Activated CD4-positive, alpha-beta T cell treated with anti-CD3 and anti-CD28 coated beads for 1 hour (primary cell): ENCODE data around the gene GALM.
"Not testable (repeated sequence)": the region's sequence is repeated elsewhere in the genome, so short reads cannot be mapped to it uniquely, and the experiment has no call there.

Experiments used
- DNase-seq: peaks from one replicate; pipeline ENCODE4 v3.0.0-alpha.2; 2020

The GALM gene

DNA sequence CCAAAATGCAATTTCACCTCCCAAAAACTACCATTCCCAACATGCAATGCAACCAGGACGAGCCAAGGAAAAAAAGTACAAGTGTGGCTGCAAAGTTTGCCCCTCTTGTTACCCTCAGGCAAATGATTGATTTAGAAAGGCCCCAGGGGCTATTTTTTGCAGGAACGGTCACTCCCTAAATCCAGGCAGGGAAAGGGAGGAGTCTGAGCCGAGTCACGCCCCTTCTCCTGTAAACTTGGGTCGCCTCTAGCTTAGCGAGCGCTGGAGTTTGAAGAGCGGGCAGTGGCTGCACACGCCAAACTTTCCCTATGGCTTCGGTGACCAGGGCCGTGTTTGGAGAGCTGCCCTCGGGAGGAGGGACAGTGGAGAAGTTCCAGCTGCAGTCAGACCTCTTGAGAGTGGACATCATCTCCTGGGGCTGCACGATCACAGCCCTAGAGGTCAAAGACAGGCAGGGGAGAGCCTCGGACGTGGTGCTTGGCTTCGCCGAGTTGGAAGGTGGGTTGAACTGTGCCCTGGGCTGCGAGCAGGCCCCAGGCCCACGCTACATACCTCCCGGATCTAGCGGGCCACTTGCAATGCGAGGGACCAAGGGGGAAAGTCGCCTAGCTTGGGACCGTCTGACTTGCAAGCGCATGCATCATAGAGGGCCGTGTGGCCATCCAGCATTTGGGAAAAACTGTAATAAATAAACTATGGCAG lies at the start of gene GALM:
Gene GALM, plus strand, starts transcription at position 261 of the 702 bp plus-strand sequence. Its CDS starts 48 bp downstream, at position 309.
- peak; percentile 30 for DNase-seq

DNA sequence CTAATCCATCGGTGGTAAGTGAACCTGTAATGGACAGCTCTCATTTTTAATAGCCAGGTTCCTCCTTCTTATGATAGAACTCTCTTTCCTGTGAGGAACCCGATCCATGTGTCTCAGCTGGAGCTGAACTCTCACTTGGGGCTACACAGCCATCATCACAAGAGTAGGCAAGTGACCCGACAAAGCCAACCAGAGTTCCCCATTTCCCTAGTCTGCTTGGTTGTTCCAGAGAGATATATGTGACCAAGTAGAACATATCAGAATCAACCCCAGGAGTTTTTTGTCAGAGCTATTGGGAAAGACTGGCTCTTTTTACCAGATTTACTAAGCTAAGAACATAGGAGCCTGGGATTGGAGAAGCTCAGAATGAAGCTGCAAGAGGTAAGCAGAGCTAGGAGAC lies 48.6 kb upstream of the GALM start:
- no peak for DNase-seq

DNA sequence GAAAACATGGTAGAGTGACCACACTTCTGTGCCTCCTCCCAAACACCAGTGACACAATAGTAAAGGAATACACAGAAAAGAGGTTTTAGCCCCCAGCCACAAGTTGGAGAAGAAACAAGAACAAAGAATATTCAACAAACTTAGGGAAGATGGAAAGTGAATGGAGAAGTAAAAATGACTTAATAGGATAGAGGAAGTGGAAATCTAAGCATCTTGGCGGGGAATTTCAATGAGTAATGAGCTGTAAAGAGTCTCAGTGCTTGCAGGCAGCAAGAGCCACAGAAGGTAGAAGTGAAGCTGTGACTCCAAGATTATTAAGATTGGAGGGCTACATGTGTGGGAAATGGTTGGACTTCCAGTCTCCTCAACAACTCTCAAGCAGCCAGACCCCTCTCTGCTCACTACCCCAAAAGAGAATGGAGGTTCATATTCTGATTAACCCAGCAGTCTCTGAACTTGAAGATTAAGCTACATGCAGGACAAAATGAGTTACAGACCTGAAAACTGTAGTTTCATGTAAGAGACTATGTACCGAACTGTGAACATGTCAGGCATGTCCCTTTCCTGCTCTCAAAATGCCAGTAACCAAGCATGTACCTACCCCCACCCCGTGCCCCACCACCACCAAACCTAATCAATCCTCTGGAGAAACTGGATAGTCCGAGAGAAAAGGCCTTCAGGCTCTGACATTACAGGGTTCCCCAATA lies 46.3 kb upstream of the GALM start:
- DNase-seq, result no peak

DNA sequence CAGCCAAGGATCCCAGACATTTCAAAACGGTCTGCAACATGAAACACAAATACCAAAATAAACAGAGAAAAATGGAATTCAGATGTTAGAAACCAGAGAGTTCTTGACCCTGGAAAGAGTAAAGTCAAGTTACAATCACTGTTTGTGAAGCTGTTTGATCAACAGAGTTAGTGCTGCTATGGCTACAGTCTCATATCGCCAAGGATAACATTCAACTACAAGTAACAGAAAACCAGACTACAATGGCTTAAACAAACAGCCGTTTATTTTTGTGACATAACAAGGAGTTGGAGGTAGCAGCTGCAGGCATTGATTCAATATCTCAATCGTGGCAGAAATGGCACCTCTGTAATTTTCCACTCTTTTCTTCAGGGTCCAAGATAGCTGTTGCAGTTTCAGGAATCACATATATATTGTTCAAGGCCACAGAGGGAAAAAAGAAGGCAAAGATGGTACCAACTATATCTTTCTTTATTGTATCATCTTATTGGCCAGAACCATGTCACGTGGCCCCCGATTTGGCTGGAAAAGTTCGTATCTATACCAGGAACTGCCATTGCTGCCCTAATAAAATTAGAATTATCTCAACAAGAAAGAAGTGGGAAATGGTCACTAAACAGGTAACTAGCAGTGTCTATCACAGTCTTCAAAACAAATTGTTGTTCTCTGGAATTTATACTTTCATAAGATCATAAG lies 45.5 kb upstream of the GALM start:
- no peak for DNase-seq

DNA sequence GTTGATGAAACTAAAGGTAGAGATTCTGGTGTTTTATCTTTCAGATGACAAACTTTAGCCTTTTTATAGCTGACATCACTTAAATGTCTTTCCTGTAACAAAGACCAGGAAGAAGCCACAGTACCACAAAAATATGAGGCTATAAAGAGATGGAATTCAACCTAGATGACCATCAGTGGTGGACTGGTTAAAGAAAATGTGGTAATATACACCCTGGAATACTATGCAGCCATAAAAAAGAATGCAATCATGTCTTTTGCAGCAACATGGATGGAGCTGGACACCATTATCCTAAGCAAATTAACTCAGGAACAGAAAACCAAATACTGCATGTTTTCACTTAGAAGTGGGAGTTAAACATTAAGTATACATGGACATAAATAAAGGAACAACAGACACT lies 44.9 kb upstream of the GALM start:
- DNase-seq, result no peak

DNA sequence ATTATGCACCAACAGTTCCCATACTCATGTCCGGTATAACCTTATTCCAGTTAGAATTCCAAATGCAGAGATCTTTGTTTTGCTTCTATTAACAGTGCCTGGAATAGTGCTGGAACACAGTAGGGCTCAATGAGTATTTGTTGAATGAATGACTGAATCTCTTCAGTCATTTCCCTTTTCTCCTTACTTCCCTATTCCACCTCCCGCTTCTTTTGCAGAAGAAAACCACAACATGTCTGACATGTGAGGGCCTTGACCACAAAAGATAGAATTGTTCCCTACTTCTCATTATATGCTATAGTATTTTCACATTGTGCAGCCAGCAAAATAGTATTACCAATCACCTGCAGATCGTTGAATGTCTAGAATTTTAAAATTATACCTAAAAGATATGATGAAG lies 43.7 kb upstream of the GALM start:
- DNase-seq, result no peak

DNA sequence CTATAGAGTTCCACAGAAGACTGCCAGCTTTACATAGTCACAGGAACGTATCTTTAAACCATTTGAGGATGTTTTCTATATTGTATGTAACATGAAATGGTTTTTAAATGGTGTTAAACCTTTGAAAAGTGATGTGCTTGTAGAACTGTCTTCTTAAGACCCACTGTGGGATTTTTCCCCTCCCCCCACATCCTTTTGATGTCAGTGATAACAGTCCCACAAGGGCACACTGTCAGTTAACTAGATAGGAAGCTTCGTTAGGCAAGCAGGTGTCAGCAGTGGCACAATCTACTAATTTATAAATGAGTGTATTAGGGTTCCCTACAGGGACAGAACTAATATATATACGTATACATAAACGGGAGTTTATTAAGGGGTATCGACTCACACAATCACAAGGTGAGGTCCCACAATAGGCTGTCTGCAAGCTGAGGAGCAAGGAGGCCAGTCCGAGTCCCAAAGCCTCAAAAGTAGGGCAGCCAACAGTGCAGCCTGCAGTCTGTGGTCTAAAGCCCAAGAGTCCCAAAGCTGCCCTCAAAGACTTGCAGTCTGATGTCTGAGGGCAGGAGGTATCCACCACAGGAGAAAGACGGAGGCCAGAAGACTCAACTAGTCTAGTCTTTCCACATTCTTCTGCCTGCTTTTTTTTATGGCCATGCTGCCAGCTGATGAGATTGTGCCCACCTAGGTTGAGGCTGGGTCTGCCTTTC lies 39.4 kb upstream of the GALM start:
- no peak for DNase-seq

DNA sequence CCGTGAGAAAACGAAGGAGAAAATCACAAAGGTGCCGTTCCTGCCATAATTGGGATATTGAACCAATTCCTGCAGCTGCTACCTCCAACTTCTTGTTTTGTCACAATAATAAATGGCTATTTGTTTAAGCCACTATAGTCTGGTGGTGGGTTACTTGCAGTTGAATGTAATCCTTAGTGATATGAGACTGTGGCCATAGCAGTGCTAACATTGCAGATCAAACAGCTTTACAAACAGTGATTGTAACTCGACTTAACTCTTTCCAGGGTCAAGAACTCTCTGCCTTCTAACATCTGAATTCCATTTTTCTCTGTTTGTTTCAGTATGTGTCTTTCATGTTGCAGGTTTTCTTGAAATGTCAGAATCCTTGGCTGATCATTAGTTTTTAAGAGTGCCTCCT lies 38.5 kb upstream of the GALM start:
- no peak for DNase-seq

DNA sequence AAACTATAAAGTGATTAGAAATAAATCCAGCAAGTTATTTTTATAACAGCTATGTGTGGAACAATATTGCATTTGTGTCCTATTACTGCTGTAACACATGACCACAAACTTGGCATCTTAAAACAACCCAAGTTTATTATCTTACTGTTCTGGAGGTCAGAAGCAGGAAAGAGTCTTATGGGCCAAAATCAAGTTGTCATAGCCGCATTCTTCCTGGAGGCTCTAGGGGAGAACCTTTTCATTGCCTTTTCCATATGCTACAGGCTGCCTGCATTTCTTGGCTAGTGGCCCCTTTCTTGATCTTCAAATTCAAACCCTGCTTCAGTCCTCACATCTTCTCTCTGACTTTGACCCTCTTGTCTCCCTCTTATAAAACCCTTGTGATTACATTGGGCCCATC lies 36.2 kb upstream of the GALM start:
- no peak for DNase-seq

DNA sequence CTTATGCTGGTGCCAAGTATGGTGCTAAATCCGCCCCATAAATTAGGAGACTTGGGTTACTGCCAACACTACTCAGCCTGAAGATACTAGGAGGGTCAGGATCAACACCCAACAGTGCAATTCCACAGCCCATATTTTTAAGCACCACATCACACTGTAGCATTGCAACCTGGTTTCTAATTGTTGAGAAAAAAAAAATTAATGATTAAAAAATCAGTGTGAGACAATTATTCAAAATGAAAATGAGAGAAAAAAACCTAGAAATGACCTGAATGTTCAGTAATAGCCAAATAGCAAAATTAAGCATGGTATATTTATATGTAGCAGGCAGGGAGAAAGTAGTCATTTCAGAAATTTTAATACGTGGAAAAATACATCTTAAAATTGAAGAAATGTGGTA lies 33.9 kb upstream of the GALM start:
- no peak for DNase-seq

DNA sequence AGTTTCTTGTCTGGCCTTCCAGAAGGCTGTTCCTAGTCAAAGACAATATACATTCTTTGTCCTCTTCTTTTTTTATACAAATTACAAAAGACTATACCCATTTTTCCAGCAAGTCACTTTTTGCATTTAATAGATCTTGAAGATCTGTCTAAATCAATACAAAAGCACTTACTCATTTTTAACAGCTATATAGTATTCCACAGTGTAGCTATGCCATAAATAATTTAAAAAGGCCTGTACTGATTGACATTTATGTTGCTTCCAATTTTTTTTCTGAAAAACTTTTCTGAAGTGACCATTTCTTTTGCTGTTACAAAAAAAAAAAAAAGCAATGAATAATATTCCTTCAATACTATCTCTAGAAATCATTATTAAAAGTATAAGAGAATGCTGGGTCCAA lies 32.9 kb upstream of the GALM start:
- no peak for DNase-seq

DNA sequence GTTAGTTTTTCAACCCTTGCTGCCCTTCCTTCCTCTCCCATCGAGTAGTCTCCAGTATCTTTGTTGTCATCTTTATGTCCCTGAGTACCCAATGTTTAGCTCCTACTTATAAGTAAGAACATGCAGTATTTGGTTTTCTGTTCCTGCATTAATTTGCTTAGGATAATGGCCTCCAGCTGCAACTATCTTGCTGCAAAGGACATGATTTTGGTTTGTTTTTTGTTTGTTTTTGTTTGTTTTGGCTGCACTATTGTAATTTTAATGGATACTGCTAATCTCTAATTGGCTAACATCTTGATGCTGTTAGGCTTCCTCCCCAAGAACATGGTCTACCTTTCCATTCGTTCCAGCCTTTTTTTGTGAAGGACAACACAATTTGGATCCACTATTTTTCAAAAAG lies 32.0 kb upstream of the GALM start:
- DNase-seq, result no peak

DNA sequence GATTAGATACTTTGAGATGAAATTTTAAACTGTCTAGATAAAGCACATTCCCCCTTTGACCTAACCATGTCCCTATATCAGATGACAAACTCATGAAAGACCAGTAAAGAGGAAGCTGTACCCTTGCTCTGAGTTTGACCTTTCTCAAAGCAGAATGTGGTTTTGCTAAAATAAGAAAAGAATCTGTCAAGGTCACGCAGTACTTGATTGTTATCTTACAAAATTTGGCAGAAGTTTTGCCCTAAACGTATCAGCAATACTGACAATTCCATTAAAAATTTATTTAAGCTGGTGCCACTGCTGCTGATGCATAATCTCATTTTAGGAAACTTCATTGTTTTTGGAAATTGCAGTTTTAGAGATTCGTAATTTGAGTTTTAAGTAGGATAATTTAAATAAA lies 31.2 kb upstream of the GALM start:
- no peak for DNase-seq

DNA sequence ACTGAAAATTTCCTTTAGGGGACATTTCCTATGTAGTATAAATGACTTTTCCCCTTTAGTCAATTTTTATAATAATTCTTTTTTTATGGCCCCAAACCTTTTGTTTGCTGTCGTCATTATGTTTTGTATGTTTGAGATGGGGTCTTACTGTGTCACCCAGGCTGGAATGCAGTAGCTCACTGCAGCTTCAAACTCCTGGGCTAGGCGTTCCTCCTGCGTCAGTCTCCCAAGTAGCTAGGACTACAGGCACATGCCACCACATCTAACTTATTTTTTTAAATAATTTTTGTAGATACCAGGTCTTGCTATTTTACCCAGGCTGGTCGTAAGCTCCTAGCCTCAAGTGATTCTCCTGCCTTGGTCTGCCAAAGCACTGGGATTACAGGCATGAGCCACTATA lies 30.8 kb upstream of the GALM start:
- DNase-seq, result no peak

DNA sequence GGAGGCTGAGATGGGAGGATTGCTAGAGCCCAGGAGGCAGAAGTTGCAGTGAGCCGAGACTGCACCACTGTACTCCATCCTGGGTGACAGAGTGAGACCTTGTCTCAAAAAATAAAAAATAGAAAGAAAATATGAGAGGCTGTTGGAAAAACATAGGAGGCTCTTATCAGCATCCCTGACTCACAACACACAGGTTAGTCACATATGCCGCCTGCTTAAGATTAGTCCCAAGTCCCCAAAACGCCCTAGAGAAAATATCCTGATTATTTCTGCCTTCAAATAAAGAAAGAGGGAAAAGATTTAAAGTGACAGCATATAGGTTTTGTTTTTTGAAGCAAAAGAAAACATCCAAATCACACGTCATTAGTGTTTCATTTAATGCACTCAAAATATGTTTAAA lies 29.8 kb upstream of the GALM start:
- no peak for DNase-seq

DNA sequence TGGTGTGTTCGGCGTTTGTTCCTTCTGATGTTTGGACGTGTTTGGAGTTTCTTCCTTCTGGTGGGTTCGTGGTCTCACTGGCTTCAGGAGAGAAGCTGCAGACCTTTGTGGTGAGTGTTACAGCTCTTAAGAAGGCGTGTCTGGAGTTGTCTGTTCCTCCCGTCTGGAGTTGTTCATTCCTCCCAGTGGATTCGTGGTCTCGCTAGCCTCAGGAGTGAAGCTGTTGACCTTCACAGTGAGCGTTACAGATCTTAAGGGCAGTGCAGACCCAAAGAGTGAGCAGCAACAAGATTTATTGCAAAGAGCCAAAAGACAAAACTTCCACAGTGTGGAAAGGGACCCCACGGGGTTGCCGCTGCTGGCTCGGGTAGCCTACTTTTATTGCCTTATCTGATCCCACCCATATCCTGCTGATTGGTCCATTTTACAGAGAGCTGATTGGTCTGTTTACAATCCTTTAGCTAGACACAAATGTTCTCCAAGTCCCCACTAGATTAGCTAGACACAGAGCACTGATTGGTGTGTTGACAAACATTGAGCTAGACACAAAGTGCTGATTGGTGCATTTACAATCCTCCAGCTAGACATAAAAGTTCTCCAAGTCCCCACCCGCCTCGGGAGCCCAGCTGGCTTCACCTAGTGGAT lies 23.4 kb upstream of the GALM start:
- DNase-seq, result not testable (repeated sequence)

DNA sequence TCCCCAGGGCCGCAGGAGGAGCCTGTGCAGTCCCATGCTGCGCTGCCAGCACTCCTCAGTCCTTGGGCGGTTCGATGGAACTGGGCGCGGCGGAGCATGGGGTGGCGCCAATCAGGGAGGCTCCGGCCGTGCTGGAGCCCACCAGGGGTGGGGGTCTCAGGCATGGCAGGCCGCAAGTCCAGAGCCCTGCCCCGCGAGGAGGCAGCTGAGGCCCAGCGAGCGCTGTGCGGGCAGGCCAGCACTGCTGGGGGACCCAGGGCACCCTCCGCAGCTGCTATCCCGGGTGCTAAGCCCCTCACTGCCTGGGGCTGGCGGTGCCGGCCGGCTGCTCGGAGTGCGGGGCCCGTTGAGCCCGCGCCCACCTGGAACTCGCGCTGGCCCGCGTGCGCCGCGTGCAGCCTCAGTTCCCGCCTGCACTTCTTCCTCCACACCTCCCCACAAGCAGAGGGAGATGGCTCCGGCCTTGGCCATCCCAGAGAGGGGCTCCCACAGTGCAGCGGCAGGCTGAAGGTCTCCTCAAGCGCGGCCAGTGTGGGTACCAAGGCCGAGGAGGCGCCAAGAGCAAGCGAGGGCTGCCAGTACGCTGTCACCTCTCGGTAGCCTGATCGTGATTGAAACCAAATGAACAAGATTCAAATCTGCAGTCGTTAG lies 22.8 kb upstream of the GALM start:
- no peak for DNase-seq

DNA sequence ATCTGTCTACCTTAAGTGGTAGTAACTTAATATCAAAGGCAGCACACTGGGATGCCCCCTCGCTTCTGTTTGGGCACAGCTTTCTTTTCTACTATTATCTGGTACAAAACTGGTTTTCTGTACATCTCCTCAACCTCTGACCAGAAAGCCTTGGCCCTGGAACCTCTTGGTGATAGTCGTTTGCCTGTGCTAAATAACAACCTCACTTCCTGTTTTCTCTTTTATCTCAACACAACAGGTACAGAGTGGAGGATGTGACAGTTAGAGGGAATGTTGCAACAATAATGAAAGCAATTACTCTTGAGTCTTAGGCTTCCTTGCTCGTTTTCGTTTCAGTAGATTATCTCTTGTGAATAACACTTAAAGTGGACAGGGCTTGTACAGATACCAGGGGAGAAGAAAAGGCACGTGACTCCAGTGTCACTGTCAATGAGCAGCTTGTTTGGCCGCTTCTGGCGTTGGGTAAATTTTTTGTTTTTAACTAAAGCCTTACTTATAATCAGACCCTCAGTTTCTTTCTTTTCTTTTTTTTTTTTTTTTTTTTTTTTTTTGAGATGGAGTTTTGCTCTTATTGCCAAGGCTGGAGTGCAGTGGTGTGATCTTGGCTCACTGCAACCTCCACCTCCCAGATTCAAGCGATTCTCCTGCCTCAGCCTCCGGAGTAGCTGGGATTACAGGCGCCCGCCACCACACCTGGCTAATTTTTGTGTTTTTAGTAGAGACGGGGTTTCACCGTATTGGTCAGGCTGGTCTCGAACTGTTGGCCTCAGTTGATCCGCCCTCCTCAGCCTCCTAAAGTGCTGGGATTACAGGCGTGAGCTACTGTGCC lies 22.0 kb upstream of the GALM start:
- DNase-seq, result not testable (repeated sequence)

DNA sequence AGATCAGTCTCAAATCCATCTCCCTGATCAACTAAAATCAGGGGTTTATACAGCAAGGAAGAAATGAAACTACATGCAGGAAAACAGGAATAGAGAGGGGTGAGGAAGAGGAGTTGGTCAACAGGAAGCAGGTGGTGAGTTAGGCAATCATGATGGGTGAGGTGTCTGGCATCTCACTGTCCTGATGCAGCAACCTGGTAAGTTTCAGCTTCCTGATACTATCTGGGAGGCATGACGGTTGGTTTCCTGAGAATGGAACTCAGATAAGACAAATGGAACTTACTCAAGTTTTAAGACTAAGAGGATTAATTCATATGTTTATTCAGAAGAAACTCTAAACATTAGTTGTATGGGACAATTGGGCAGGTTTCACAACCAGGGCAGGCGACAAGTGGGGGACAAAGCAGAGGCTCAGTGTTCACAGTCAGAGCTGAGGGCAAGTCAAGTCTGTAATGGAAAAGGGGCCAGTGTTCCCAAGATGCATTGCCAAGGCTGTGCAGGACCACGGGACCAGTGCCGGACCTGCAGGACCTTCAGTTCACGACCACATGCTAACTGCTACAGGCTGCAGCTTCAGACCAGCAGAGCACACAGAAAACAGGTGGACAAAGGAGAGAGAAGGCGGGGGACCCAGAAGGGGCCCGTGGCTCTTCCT lies 17.7 kb upstream of the GALM start:
- no peak for DNase-seq

DNA sequence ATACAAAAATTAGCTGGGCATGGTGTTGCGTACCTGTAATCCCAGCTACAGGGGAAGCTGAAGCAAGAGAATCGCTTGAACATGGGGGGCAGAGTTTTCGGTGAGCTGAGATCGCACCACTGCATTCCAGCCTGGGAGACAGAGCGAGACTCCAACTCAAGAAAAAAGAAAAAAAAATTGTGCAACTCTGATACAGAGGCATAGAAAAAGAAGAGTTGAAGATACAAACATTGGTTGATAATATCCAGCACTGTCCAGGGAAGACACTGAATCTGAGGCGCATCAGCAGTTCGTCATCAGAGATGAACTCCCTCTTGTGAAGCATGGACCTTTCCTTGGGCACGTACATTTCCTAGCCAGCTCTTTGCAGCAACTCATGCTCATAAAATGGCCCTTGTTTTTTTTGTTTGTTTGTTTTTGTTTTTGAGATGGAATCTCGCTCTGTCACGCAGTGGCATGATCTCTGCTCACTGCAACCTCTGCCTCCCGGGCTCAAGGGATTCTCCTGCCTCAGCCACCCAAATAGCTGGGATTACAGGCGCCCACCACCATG lies 16.7 kb upstream of the GALM start:
- DNase-seq, result no peak

DNA sequence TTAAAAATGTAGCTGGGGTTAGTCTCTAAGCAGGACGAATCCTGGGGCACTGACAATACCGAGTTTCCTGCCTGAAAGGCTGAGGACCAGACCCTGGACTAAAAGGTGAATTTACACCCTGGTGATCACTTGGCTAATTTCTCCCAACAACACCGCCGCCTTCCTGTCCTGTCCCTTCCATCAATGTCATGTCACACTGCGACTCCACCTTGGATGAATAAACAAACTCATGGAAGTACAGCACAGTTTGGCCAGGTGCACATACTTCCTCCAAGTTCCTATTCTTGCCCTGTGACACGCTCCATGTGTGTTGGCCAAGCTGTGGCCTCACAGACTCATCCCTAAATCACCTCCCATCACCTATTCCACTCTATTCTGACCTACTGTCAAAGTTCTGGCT lies 15.9 kb upstream of the GALM start:
- no peak for DNase-seq
